Lung (tissue), 12 donors: ENCODE results near the gene OR4N5. TPM values are rescaled to one million over a fixed set of nuclear protein-coding genes. Genes with fewer than 3 reads are reported as not detected.
"Not testable (repeated sequence)": the region's sequence is repeated elsewhere in the genome, so short reads cannot be mapped to it uniquely, and the experiment has no call there.

ENCODE experiments used
- ATAC-seq: fragments of 200-7000 bp; cut with Tn5 transposase; one replicate; pipeline ENCODE4 v1.9.1; 2020; ENCODE audit warnings: moderate number of reproducible peaks; ENCODE audit not compliant: insufficient read depth, low FRiP score
- DNase-seq, 3 donors: peaks; one replicate each; pipeline ENCODE4 v3.0.0-alpha.2; 2013 to 2017
- H3K27ac ChIP-seq, 2 donors: one replicate each; pipeline ENCODE4 v1.5.1; 2013; ENCODE audit warnings: mild to moderate bottlenecking in 2 of 2, moderate library complexity in 2 of 2, control low read depth in 1 of 2, inconsistent platforms in 1 of 2, low read depth in 1 of 2, low read length in 1 of 2
- H3K27me3 ChIP-seq, 3 donors: one replicate each; pipeline ENCODE4 v1.5.1; 2013; ENCODE audit warnings: low read length in 2 of 3; ENCODE audit not compliant: control insufficient read depth in 3 of 3, insufficient read depth in 3 of 3
- H3K36me3 ChIP-seq, 4 donors: one replicate each; pipeline ENCODE4 v1.5.1; 2013; ENCODE audit warnings: low read length in 4 of 4, mild to moderate bottlenecking in 1 of 4, moderate library complexity in 1 of 4; ENCODE audit not compliant: control insufficient read depth in 4 of 4, insufficient read depth in 4 of 4
- H3K4me1 ChIP-seq, 5 donors: one replicate each; pipeline ENCODE4 v1.5.1; 2013; ENCODE audit warnings: low read length in 5 of 5, mild to moderate bottlenecking in 2 of 5, moderate library complexity in 1 of 5; ENCODE audit not compliant: control insufficient read depth in 5 of 5, insufficient read depth in 5 of 5
- H3K4me3 ChIP-seq: one replicate; pipeline ENCODE4 v1.5.1; 2013; ENCODE audit warnings: mild to moderate bottlenecking, control low read depth, moderate library complexity
- H3K9ac ChIP-seq, 2 donors: one replicate each; pipeline ENCODE4 v1.5.1; 2013; ENCODE audit warnings: low read length in 2 of 2, control low read depth in 1 of 2; ENCODE audit not compliant: insufficient read depth in 1 of 2
- H3K9me3 ChIP-seq, 4 donors: one replicate each; pipeline ENCODE4 v1.5.1; 2013; ENCODE audit warnings: low read length in 3 of 4, mild to moderate bottlenecking in 1 of 4, moderate library complexity in 1 of 4; ENCODE audit not compliant: control insufficient read depth in 4 of 4, insufficient read depth in 3 of 4
- WGBS, 2 donors: extraction: QIAGEN DNeasy Blood & Tissue Kit; methylation state at CpG; one replicate each; pipeline ENCODE4 v1.1.7; 2013; 5-methylcytosine and 5-hydroxymethylcytosine counted together
- polyA plus RNA-seq, 2 donors: library from polyadenylated mRNA; stranded (reverse); fragments of 200-250 nt; gene quantifications; one replicate each; pipeline ENCODE4 v1.2.1, GENCODE V29; 2013
- total RNA-seq, 2 donors: library from RNA; depleted of rRNA in 1 of 2; stranded (reverse); fragments of >200 nt in 1 of 2; gene quantifications; one replicate each; pipeline ENCODE4 v1.2.1, GENCODE V29; 2014 to 2021
- TF ChIP-seq, protein P1 (sequence below): IDR thresholded peaks from 2 replicates; pipeline ENCODE4 v1.5.1; 2012; ENCODE audit warnings: mild to moderate bottlenecking; ENCODE audit errors: control extremely low read depth, extremely low read depth
- donor health status: control.
- donor health status: control.
- donor health status: Bipolar disorder and iron deficiency.
- donor health status: healthy.
- donor health status: DM: yes; HTN: yes; CAD: no.

OR4N5 gene
- total and polyA plus RNA-seq, 4 donors, result not detected

DNA sequence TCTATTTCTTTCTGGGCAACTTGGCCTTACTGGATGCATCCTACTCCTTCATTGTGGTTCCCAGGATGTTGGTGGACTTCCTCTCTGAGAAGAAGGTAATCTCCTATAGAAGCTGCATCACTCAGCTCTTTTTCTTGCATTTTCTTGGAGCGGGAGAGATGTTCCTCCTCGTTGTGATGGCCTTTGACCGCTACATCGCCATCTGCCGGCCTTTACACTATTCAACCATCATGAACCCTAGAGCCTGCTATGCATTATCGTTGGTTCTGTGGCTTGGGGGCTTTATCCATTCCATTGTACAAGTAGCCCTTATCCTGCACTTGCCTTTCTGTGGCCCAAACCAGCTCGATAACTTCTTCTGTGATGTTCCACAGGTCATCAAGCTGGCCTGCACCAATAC is 5.3 kb downstream of the OR4N5 start:
- Histone ChIP-seq H3K27me3 (no peaks in the 10 kb centered on the region), H3K9ac (no peak overlapping the region), H3K27ac (no peak overlapping the region), H3K4me3 (no peak overlapping the region), H3K36me3 (no peaks in the 10 kb centered on the region), H3K4me1 (no peaks in the 10 kb centered on the region), H3K9me3 (peaks cover 0 to 7% (median 0%) of the 10 kb centered on the region in 4 donors)
- ATAC-seq, result no peak
- no peak for DNase-seq
- WGBS, 2 donors, result 37 to 40% methylated on average over 7 of the region's 7 CpGs
- TF ChIP-seq, protein P1, sequence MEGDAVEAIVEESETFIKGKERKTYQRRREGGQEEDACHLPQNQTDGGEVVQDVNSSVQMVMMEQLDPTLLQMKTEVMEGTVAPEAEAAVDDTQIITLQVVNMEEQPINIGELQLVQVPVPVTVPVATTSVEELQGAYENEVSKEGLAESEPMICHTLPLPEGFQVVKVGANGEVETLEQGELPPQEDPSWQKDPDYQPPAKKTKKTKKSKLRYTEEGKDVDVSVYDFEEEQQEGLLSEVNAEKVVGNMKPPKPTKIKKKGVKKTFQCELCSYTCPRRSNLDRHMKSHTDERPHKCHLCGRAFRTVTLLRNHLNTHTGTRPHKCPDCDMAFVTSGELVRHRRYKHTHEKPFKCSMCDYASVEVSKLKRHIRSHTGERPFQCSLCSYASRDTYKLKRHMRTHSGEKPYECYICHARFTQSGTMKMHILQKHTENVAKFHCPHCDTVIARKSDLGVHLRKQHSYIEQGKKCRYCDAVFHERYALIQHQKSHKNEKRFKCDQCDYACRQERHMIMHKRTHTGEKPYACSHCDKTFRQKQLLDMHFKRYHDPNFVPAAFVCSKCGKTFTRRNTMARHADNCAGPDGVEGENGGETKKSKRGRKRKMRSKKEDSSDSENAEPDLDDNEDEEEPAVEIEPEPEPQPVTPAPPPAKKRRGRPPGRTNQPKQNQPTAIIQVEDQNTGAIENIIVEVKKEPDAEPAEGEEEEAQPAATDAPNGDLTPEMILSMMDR, result no peak

DNA sequence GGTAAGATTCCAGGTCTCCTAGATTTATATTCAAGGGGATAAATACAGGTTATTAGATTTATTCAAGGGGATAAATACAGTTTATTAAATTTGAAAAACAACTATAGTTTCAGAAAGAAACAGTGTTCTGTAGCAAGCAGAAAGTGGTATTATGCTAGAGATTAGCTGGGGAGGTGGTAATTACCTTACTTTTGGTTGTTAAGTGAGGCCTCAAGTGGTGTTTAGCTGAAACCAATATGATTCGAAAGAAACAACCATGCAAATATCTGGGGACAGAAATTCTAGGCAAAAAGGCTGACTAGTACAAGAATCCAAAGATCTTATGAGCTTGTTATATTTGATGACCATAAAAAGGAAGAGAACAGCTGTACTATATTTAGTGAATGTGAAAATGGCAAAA is 6.2 kb downstream of the OR4N5 start:
- H3K9me3 ChIP-seq, result peaks cover 0 to 7% (median 0%) of the 10 kb centered on the region in 4 donors
- 54 to 77% methylated on average over 1 of the region's 1 CpG for WGBS, 2 donors
- H3K4me1 ChIP-seq, result no peaks in the 10 kb centered on the region
- H3K4me3 ChIP-seq, result no peak overlapping the region
- DNase-seq (no peak), ATAC-seq (no peak)
- H3K27ac ChIP-seq, result no peak overlapping the region
- no peaks in the 10 kb centered on the region for H3K27me3 ChIP-seq
- H3K9ac ChIP-seq, result no peak overlapping the region
- no peaks in the 10 kb centered on the region for H3K36me3 ChIP-seq
- TF ChIP-seq, protein P1, result no peak

DNA sequence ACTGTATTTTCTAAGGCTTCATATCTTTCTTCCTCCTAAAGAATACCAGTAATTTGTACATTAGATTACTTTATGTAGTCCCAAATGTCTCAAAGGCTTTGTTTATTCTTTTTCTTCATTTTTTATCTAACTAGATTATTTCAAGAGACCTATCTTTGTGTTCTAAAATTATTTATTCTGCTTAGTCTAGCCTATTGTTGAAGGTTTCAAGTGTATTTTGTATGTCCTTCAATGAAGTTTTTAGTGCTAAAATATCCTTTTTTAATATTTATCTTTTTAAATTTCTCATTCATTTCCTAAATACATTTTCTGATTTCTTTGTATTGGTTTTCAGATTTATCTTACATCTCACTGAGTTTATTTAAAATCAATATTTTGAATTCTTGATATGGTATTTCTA is 25.8 kb downstream of the OR4N5 start:
- no peak for ATAC-seq
- H3K4me3 ChIP-seq, result no peak overlapping the region
- no peaks in the 10 kb centered on the region for H3K27me3 ChIP-seq
- TF ChIP-seq, protein P1, result no peak
- H3K9me3 ChIP-seq, result peaks cover 0 to 20% (median 4%) of the 10 kb centered on the region in 4 donors
- H3K4me1 ChIP-seq, result no peaks in the 10 kb centered on the region
- H3K27ac ChIP-seq, result no peak overlapping the region
- no peak overlapping the region for H3K9ac ChIP-seq
- no peak for DNase-seq
- H3K36me3 ChIP-seq, result no peaks in the 10 kb centered on the region

DNA sequence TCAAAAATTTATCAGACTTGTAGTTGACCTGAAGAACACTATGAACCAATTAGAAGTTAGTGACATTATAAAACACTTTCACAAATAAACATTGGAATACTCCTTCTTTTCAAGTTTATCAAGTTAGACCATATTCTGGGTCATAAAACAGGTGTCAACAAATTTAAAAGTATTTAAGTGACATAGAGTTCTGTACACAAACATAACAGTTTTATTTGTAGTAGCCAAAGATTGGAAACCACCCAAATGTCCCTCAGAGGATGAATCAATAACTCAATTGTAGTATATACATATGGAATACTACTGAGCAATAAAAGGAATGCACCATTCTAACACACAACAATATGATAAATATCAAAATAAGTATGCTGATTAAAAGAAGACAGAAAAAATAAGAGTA is 28.5 kb downstream of the OR4N5 start:
- Histone ChIP-seq H3K9ac (no peak overlapping the region), H3K27me3 (no peaks in the 10 kb centered on the region), H3K9me3 (peaks cover 0 to 20% (median 4%) of the 10 kb centered on the region in 4 donors), H3K27ac (no peak overlapping the region), H3K4me3 (no peak overlapping the region), H3K36me3 (no peaks in the 10 kb centered on the region), H3K4me1 (no peaks in the 10 kb centered on the region)
- DNase-seq (no peak), ATAC-seq (no peak)
- TF ChIP-seq, protein P1, result no peak

DNA sequence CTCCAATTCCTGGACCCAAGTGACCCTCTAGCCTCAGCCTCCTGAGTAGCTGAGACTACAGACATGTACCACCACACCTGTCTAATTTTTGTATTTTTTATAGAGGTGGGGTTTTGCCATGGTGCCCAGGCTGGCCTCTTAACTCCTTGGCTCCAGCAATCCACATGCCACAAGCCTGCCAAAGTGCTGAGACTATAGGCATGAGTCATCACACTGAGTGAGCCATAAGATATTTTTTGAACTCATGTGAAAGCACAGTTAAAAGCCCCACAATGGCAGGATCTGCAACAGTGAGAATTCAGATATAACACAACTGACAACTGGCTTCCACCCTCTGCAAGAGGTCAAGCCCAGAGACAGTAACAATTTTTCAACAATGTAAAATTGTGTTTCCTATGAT is 31.2 kb downstream of the OR4N5 start:
- H3K27me3 ChIP-seq, H3K36me3 ChIP-seq, DNase-seq, H3K27ac ChIP-seq, H3K9ac ChIP-seq, H3K4me3 ChIP-seq, ATAC-seq, H3K4me1 ChIP-seq: not testable (repeated sequence)
- H3K9me3 ChIP-seq, result peaks cover 0 to 16% (median 1%) of the 10 kb centered on the region in 4 donors

DNA sequence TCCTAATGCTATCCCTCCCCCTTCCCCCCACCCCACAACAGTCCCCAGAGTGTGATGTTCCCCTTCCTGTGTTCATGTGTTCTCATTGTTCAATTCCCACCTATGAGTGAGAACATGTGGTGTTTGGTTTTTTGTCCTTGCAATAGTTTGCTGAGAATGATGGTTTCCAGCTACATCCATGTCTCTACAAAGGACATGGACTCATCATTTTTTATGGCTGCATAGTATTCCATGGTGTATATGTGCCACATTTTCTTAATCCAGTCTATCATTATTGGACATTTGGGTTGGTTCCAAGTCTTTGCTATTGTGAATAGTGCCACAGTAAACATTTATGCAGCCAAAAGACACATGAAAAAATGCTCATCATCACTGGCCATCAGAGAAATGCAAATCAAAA is 35.6 kb downstream of the OR4N5 start:
- not testable (repeated sequence) for H3K27ac ChIP-seq, H3K4me1 ChIP-seq, H3K9ac ChIP-seq, DNase-seq, H3K36me3 ChIP-seq, H3K9me3 ChIP-seq, H3K4me3 ChIP-seq, ATAC-seq, H3K27me3 ChIP-seq
